ENCODE data around the gene SPAG8. TPM values are rescaled to one million over a fixed set of nuclear protein-coding genes. Genes with fewer than 3 reads are reported as not detected.

Gene SPAG8
- total and polyA plus RNA-seq, 2 experiments from 2014 or later, result 0.45 TPM

GRCh38 chr9:35856206-35856605, 44.1 kb upstream of the SPAG8 start:
- no peak overlapping the region for H3K4me3 Mint-ChIP-seq
- H3K4me3 ChIP-seq, result no peak overlapping the region
- H3F3A ChIP-seq (replicated peaks; ENCODE audit: low read depth), result no peaks in the 10 kb centered on the region
- ATAC-seq (no peak), DNase-seq (ENCODE audit: low spot score) (no peak)
- H3K27me3 Mint-ChIP-seq (ENCODE audit: insufficient read depth, low read depth, poor library complexity), result peaks cover 11% of the 10 kb centered on the region
- no peaks in the 10 kb centered on the region for H3K36me3 Mint-ChIP-seq (ENCODE audit: low read depth)
- H3K27ac Mint-ChIP-seq, result no peak overlapping the region
- H4K20me1 ChIP-seq (replicated peaks; ENCODE audit: insufficient read depth), result no peaks in the 10 kb centered on the region
- peaks cover 4% of the 10 kb centered on the region; the same call in 2 of the 3 replicates for H3K4me1 Mint-ChIP-seq
- no peaks in the 10 kb centered on the region for H3K27me3 ChIP-seq (ENCODE audit: insufficient read depth)
- H3K4me2 ChIP-seq, result no peak overlapping the region
- H2AFZ ChIP-seq, result no peak overlapping the region
- H3K79me2 ChIP-seq (replicated peaks; ENCODE audit: insufficient read depth), result no peaks in the 10 kb centered on the region
- no peak for TF ChIP-seq REST (IDR thresholded peaks at IDR 0.05; ENCODE audit: unreplicated experiment)
- TF ChIP-seq NANOG (IDR thresholded peaks at IDR 0.05; ENCODE audit: borderline replicate concordance), result no peak
- no peak for TF ChIP-seq STAT1 (IDR thresholded peaks at IDR 0.05; ENCODE audit: unreplicated experiment)
- no peak for TF ChIP-seq POLR2AphosphoS5 (IDR thresholded peaks at IDR 0.05; ENCODE audit: low read depth)
- TF ChIP-seq CTCF (conservative IDR thresholded peaks at IDR 0.05; ENCODE audit: low read depth in 2 of 2), result no peak
- TF ChIP-seq CREB1 (CRISPR knock-in tag; IDR thresholded peaks at IDR 0.05; ENCODE audit: low read depth), result no peak
- no peak for TF ChIP-seq ZNF462 (CRISPR knock-in tag; IDR thresholded peaks at IDR 0.05)
- no peak for TF ChIP-seq ZNF114 (CRISPR knock-in tag; IDR thresholded peaks at IDR 0.05)
- H3K9me3 Mint-ChIP-seq, result no peaks in the 10 kb centered on the region
- no peak overlapping the region for H3K27ac ChIP-seq (ENCODE audit: low read depth)
- H3K36me3 ChIP-seq (ENCODE audit: insufficient read depth), result no peaks in the 10 kb centered on the region
- H3K4me1 ChIP-seq (ENCODE audit: insufficient read depth), result no peaks in the 10 kb centered on the region
- no peaks in the 10 kb centered on the region for H3K9me2 ChIP-seq (ENCODE audit: insufficient read depth)

Measured in GM23338 (cell line).